H1 (cell line): ENCODE results near the gene TESMIN.

Experiments
- CTCF ChIP-seq, 3 experiments: IDR thresholded peaks; 1 replicate in 2 of 3; 2 replicates in 1 of 3; pipeline versions ENCODE4 v1.5.1 to v1.6.1; 2011; ENCODE audit warnings: low read length in 3 of 3, mild to moderate bottlenecking in 3 of 3, inconsistent platforms in 2 of 3, low read depth in 1 of 3, moderate library complexity in 1 of 3; ENCODE audit not compliant: insufficient read depth in 1 of 3; ENCODE audit errors: control extremely low read depth in 1 of 3
- NANOG ChIP-seq: IDR thresholded peaks from 2 replicates; pipeline ENCODE4 v1.6.1; 2011; ENCODE audit warnings: low read length, low read depth, mild to moderate bottlenecking, inconsistent platforms; ENCODE audit not compliant: insufficient read depth, poor library complexity, severe bottlenecking
- TAF1 ChIP-seq: IDR thresholded peaks from 2 replicates; pipeline ENCODE4 v1.6.1; 2011; ENCODE audit warnings: mild to moderate bottlenecking, low read depth, low read length

DNA sequence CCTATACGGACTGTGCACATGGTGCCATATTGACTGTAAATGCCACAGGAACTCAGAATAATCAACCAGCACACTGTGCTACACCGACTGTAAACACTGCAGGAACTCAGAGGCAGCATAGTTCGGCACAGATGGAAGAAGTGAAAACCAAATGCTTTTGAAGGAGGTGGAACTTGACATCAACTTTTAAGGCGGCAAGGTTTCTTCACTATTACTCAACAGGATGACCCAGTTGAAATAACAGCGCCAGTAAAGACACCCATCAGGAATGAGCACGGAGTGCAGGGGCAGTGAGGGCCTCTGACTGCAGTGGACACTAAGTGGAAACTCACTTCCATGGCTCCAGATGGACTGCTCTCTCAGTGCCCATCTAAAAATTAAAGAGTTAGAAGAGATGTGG lies 15.7 kb downstream of the TESMIN start:
- TF ChIP-seq CTCF (IDR thresholded peaks at IDR 0.05; ENCODE audit: control extremely low read depth in 1 of 3, insufficient read depth in 1 of 3, low read depth in 1 of 3, low read length in 3 of 3) (no peak), NANOG (no peak), TAF1 (no peak)
